ENCODE data around the gene SORCS3.

The SORCS3 gene

DNA sequence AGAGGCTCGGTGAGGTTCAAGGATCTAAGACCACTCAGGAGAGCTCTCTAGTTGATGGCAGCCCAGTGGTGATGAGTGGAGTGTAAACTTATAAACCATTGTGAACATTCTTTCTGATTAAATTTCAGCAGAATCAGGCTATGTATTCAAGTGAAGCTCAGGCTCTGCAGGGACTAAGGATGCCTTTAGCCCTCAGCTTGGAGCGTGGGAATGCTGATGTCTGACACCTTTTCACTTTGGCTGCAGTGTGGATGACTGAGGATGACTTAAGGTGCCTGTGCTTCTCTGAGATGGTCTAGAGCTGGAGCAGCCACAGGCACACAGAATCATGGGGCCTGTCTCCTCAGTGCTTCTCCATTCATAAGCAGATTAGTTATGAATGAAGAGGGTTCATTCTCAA is 150.4 kb downstream of the SORCS3 start:
- Mint-ChIP-seq H3K36me3 (no peaks in the 10 kb centered on the region), H3K9me3 (peaks cover 3% of the 10 kb centered on the region), H3K27me3 (peaks cover 3% of the 10 kb centered on the region), H3K4me1 (no peaks in the 10 kb centered on the region), H3K27ac (no peak overlapping the region), H3K4me3 (no peak overlapping the region)
- ATAC-seq (ENCODE audit: low read depth) (no peak), DNase-seq (ENCODE audit: low spot score in 2 of 2) (no peak)

DNA sequence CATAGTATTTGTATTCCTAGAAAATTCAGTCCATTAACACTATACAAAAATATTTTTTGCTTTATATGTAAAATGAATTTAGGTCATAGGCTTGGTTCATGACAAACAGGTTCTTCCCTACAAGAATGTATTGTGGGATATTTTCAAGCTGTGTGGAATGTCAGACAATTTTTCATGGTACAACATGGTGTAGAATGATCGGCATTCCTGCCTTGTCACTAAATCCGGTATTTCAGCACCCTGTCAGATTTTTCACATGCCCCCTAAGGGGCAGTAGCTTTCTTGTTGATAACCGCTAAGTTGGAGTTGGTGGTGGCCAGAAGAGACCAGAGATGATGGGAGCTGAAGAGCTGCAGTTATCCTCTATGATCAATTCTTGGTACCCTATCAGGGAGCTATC is 154.3 kb downstream of the SORCS3 start:
- Mint-ChIP-seq H3K9me3 (peaks cover 3% of the 10 kb centered on the region), H3K4me1 (no peaks in the 10 kb centered on the region), H3K27ac (no peak overlapping the region), H3K27me3 (peaks cover 3% of the 10 kb centered on the region), H3K4me3 (no peak overlapping the region), H3K36me3 (no peaks in the 10 kb centered on the region)
- ATAC-seq (ENCODE audit: low read depth) (no peak), DNase-seq (ENCODE audit: low spot score in 2 of 2) (no peak)

DNA sequence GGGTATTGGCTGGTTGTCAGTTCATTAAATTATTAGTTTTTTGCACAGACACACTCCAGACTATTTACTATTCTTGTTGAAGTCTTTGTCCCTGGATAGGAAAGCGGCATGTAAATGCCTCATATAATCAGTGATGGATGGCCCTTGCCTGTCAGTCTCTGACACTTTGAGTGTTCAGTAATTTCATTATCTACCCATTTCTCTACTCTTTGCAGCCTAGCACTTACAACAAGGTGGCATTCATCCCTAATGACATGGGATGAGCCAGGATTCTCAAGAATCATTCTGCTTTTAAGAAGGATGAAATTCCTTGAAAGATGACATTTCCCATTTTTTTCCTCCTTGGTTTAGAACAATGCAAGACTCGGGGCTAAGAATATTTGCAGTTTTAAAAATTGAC is 155.7 kb downstream of the SORCS3 start:
- ATAC-seq (ENCODE audit: low read depth) (no peak), DNase-seq (ENCODE audit: low spot score in 2 of 2) (no peak)
- H3K36me3 Mint-ChIP-seq, result no peaks in the 10 kb centered on the region
- H3K4me3 Mint-ChIP-seq, result no peak overlapping the region
- peaks cover 3% of the 10 kb centered on the region for H3K27me3 Mint-ChIP-seq
- peaks cover 3% of the 10 kb centered on the region for H3K9me3 Mint-ChIP-seq
- no peaks in the 10 kb centered on the region for H3K4me1 Mint-ChIP-seq
- H3K27ac Mint-ChIP-seq, result no peak overlapping the region

DNA sequence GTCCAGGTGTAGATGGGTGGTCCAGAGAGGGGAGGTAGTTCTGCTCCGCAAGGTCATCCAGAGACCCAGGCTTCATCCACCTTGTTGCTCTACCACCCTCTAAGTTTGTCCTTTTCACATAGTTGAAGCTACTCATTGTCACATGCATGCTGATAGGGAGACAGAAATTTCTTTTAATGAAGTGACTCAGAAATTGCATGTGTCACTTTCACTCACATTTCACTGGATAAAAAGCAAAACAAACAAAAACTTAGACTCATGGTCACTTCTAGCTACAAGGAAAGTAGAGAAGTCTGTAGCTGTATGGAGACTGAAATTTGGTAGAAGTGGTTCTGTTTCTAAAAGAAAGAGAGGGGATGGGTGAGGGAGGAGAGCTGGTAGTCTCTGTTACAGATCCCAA is 161.9 kb downstream of the SORCS3 start:
- Mint-ChIP-seq H3K4me1 (no peaks in the 10 kb centered on the region), H3K4me3 (no peak overlapping the region), H3K36me3 (no peaks in the 10 kb centered on the region), H3K27me3 (peaks cover 4% of the 10 kb centered on the region), H3K27ac (no peak overlapping the region), H3K9me3 (peaks cover 7% of the 10 kb centered on the region)
- ATAC-seq (ENCODE audit: low read depth) (no peak), DNase-seq (ENCODE audit: low spot score in 2 of 2) (no peak)

DNA sequence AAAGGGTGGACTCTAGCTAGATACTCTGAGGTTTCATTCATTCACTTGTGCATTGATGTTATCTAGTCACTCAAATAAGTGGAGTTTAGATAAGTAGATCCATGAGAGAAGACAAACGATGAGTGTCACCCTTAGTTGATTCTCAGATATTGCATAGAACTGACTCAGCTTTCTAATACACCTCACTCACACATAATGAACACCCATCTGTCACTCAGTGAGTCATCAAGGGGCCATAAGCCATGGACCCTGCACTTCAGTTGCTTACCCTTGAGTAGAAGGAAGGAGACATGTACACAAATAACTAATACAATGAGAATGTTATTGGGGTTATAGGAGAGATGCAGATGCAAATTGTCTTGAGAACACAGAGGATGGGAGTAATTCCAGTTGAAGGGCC is 163.8 kb downstream of the SORCS3 start:
- Mint-ChIP-seq H3K27ac (no peak overlapping the region), H3K9me3 (peaks cover 6% of the 10 kb centered on the region), H3K4me3 (no peak overlapping the region), H3K27me3 (peaks cover 5% of the 10 kb centered on the region), H3K4me1 (no peaks in the 10 kb centered on the region), H3K36me3 (no peaks in the 10 kb centered on the region)
- DNase-seq (ENCODE audit: low spot score in 2 of 2) (no peak), ATAC-seq (ENCODE audit: low read depth) (no peak)

DNA sequence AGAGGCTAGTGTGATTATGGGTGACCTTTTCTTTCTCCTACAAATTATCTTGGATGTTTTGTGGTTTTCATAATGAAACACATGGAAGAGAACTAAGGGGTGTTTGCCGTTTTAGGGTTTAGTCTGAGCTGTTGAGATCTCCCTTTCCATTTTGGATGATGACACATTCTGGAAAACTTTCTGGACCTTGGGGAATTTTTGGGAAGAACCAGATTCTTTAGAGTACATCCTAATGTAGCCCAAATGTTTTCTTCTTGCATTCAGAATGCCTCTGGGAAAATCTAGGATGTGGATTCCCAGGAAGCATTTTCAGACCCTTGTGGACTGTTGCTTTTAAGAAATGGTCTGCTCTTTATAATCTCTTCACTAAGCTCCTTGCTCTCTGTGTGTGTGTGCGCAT is 165.7 kb downstream of the SORCS3 start:
- no peak for ATAC-seq (ENCODE audit: low read depth)
- Mint-ChIP-seq H3K9me3 (peaks cover 6% of the 10 kb centered on the region), H3K4me1 (no peaks in the 10 kb centered on the region), H3K4me3 (no peak overlapping the region), H3K27ac (no peak overlapping the region), H3K27me3 (peaks cover 5% of the 10 kb centered on the region), H3K36me3 (no peaks in the 10 kb centered on the region)
- DNase-seq (ENCODE audit: low spot score in 2 of 2), result no peak

DNA sequence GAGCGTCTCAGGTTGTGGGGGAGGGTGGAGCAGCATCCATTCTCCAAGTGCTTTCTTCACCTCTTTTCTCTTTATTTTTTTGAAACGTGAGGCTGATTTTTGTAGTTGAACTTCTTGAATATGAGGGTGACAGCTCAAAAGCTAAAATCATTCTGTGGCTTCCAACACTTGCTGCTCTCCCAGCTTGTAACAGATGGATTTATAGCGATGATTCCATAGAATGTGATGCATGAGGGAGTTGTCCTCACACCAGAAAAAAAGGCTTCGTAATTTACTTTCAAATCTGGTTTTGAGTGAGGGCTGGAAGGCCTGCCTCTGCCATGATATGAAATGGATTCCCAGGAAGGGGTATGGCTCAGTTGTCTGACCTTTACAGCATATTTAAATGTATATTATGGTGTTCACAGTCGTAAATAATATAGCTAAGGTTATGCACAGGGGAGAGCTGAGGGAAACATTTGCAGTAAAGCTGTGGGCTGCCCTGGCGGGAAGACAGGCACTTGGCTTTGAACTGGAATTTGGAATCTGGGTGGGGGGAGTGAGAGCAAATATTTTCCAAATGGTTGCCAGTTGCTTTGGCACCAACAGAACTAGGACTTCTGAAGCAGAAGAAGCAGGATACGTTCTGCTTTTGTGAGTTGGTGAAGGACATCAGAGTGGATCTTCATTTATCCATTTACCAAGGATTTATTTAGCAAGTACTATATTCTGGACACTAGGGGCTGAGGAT is 166.7 kb downstream of the SORCS3 start:
- ATAC-seq (ENCODE audit: low read depth) (no peak), DNase-seq (ENCODE audit: low spot score in 2 of 2) (no peak)
- H3K4me3 Mint-ChIP-seq, result no peak overlapping the region
- peaks cover 6% of the 10 kb centered on the region for H3K9me3 Mint-ChIP-seq
- H3K27ac Mint-ChIP-seq, result no peak overlapping the region
- H3K27me3 Mint-ChIP-seq, result peaks cover 5% of the 10 kb centered on the region
- H3K4me1 Mint-ChIP-seq, result no peaks in the 10 kb centered on the region
- no peaks in the 10 kb centered on the region for H3K36me3 Mint-ChIP-seq

DNA sequence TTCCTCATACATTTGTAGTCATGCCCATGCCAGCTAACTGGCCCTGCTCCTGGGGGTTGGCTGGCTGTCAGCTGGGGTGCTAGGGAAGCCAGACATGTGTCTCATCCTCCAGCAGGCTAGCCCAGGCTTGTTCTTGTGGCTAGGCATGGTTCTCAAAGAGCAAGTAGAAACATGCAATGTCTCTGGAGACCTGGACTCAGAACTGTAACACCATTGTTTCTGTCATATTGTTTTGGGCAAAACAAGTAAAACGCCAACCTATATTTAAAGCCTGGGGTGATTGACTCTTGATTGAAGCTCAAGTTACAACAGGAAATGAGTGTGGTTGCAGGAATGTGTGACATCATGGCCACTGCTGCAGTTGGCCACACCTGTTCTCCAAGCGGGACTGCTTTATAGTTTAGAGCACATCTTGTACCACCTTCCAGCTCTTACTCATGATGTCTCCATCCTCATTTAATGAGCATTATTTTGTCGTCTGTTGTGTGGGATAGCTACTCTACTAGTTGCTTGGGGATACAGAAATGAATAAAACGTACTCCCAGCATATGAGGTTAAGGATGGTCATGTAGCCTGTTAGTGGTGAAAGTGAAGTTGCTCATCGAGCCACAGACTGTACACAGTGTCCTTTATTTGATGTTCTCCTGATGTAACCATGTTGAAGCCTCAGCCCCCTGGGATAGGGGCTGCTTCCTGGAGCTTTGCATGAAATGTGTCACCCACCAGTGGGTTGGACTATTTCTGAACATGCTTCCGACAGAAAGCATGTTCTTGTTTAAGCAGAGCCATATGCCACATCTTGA is 168.4 kb downstream of the SORCS3 start:
- no peak for ATAC-seq (ENCODE audit: low read depth)
- Mint-ChIP-seq H3K27ac (no peak overlapping the region), H3K4me1 (no peaks in the 10 kb centered on the region), H3K9me3 (peaks cover 6% of the 10 kb centered on the region), H3K36me3 (no peaks in the 10 kb centered on the region), H3K4me3 (no peak overlapping the region), H3K27me3 (peaks cover 5% of the 10 kb centered on the region)
- DNase-seq (ENCODE audit: low spot score in 2 of 2), result no peak

DNA sequence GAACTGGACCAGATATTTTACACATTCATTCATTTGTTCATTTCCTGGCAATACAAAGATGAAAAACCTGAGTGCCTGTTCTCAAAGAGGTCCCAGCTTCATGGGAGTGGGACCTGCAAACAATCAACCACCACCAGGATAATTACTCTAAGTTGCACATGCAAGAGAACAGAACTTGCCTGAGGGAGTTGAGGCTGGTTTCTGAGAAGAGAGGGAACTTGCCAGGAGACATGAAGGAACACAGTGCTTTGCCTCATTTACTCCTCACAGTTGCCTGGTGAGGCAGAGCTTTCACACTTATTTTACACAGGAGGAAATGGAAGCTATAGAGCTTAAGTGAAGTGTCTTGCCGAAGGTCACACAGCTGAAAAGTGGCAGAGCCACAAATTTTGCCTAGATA is 170.1 kb downstream of the SORCS3 start:
- H3K27ac Mint-ChIP-seq, result no peak overlapping the region
- DNase-seq (ENCODE audit: low spot score in 2 of 2) (no peak), ATAC-seq (ENCODE audit: low read depth) (no peak)
- H3K4me3 Mint-ChIP-seq, result no peak overlapping the region
- peaks cover 1% of the 10 kb centered on the region for H3K9me3 Mint-ChIP-seq
- H3K27me3 Mint-ChIP-seq, result peaks cover 1% of the 10 kb centered on the region
- no peaks in the 10 kb centered on the region for H3K36me3 Mint-ChIP-seq
- no peaks in the 10 kb centered on the region for H3K4me1 Mint-ChIP-seq

DNA sequence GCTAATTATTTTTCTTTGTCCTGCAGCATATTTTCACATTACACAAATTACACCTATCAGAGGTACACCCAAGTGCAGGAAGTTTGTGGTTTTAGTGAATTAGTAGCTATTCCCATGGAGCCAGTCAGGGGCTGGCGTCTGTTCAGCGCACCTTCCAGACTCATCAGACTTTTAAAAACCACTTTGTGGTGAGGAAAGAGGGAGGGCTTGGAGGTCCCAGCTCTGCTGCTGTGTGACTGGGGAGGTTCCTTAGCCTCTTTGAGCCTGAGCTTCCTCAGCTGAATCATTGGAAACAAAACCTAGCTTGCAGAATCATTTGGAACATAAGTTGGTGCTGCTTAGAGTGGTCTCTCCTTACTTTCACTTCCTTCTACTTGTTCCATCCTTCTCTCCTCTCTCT is 175.4 kb downstream of the SORCS3 start:
- ATAC-seq (ENCODE audit: low read depth) (no peak), DNase-seq (ENCODE audit: low spot score in 2 of 2) (no peak)
- Mint-ChIP-seq H3K9me3 (peaks cover 2% of the 10 kb centered on the region), H3K4me3 (no peak overlapping the region), H3K27me3 (peaks cover 9% of the 10 kb centered on the region), H3K27ac (no peak overlapping the region), H3K36me3 (no peaks in the 10 kb centered on the region), H3K4me1 (no peaks in the 10 kb centered on the region)

DNA sequence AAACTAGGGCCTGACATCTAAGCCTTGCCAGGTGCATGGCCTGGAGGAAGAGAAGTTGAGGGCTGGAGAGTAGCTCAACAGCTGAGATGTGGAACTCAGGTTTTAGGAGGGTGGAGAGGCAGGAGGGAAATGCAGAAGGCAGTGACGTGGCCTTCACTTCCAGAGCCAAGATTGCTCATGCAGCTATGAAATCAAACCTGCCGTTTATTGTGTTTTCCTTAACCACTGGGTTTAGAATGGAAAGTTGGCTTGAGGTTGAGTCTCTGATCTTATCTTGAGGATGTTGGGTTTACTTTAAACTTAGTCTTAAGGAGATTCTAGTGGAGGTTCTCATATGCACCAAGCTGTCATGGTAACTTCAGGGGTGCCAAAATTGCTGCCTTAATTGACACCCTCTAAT is 178.6 kb downstream of the SORCS3 start:
- H3K36me3 Mint-ChIP-seq, result no peaks in the 10 kb centered on the region
- H3K27ac Mint-ChIP-seq, result no peak overlapping the region
- peaks cover 4% of the 10 kb centered on the region for H3K9me3 Mint-ChIP-seq
- peaks cover 9% of the 10 kb centered on the region for H3K27me3 Mint-ChIP-seq
- no peak overlapping the region for H3K4me3 Mint-ChIP-seq
- ATAC-seq (ENCODE audit: low read depth), result no peak
- H3K4me1 Mint-ChIP-seq, result no peaks in the 10 kb centered on the region
- no peak for DNase-seq (ENCODE audit: low spot score in 2 of 2)

DNA sequence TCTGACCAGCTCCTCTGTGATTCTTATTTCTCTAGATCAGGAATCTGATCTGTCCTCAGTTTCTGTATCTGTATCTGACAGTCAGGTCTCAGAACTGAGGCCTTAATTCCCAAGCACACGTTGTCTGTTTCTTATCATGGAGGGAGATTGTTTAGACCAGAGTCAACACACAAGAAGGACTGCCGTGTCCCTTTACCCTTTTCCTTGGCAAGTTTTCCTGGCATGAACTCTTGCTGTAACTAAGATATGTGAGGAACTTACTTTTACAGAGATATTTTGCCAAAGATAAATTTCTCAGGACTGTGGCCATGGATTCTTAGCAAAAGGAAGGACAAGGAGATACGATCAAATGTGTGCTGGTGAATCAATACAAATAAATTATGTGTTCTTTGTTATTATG is 181.0 kb downstream of the SORCS3 start:
- peaks cover 9% of the 10 kb centered on the region for H3K27me3 Mint-ChIP-seq
- DNase-seq (ENCODE audit: low spot score in 2 of 2) (no peak), ATAC-seq (ENCODE audit: low read depth) (no peak)
- no peaks in the 10 kb centered on the region for H3K36me3 Mint-ChIP-seq
- no peak overlapping the region for H3K27ac Mint-ChIP-seq
- H3K9me3 Mint-ChIP-seq, result peaks cover 7% of the 10 kb centered on the region
- no peaks in the 10 kb centered on the region for H3K4me1 Mint-ChIP-seq
- no peak overlapping the region for H3K4me3 Mint-ChIP-seq

DNA sequence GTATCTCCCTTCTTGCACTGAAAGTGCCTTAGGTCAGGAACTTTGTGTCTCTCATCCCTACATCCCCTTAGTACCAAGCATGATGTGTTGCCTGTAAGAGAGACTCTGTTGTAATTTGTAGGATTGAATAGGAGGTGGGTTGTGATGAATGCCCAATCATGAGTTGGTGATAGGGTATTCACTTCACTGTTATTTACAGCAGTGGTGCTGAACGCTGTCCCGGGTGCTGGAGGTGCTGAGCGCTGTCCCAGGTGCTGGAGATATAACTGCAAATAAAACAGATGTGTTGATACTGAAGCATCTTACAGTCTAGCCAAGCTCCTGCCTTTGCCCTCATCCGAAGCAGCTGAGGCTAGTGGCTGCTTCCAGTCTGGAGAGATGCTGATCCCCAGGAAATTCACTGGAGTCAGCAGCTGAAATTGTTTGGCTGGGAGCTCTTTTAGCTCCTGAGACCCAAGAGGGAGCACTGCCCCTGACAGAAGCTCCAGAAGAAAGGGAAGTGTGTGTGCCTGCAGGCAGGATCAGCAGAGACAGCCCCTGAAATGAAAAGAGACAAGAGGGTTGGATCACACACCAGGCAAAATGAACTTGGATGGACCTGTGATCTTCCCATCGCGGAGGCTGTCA is 183.4 kb downstream of the SORCS3 start:
- H3K4me3 Mint-ChIP-seq, result no peak overlapping the region
- no peak for ATAC-seq (ENCODE audit: low read depth)

DNA sequence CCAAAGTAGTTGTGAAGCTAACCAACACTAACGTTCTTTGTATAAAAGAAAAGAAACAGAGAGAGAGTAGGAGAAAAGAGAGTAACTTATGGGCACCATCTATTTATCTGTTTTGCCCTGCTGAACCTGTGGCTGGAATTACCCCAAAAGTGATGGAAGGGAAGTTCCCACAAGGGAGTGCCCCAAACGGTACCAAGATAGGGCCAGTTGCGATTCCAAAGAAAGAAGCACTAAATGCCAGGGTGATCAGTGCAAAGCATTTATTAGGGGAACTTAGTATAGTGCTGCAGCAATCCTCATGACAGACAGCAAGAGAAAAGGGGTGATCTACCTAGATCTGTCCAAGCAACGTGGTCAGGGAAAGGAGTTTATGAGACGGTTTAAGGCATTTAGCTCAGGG is 190.2 kb downstream of the SORCS3 start:
- H3K4me3 Mint-ChIP-seq, result no peak overlapping the region
- no peaks in the 10 kb centered on the region for H3K4me1 Mint-ChIP-seq
- no peak overlapping the region for H3K27ac Mint-ChIP-seq
- DNase-seq (ENCODE audit: low spot score in 2 of 2), result no peak
- H3K27me3 Mint-ChIP-seq, result no peaks in the 10 kb centered on the region
- peaks cover 8% of the 10 kb centered on the region for H3K9me3 Mint-ChIP-seq
- ATAC-seq (ENCODE audit: low read depth), result no peak
- no peaks in the 10 kb centered on the region for H3K36me3 Mint-ChIP-seq

More for the DNA sequence above, 183.4 kb downstream of the SORCS3 start:
- no peaks in the 10 kb centered on the region for H3K4me1 Mint-ChIP-seq
- H3K9me3 Mint-ChIP-seq, result peaks cover 9% of the 10 kb centered on the region
- H3K27ac Mint-ChIP-seq, result no peak overlapping the region
- peaks cover 3% of the 10 kb centered on the region for H3K27me3 Mint-ChIP-seq
- no peak for DNase-seq (ENCODE audit: low spot score in 2 of 2)
- no peaks in the 10 kb centered on the region for H3K36me3 Mint-ChIP-seq
